ENCODE data around the gene RAB25.

- no peak for TF ChIP-seq CTCF (IDR thresholded peaks at IDR 0.05; ENCODE audit: low read depth, low read length, poor library complexity, severe bottlenecking)
- TF ChIP-seq EZH2phosphoT487 (IDR thresholded peaks at IDR 0.05; ENCODE audit: borderline replicate concordance, low read length) = no peak
Measured at GRCh38 chr1:156020293-156021092, 40.5 kb upstream of the RAB25 start, which contains the start of gene SSR2.

Data from DOHH2 (cell line).